SK-N-MC (cell line): Measurements from ENCODE around the gene PHF23.

Experiments used
- DNase-seq: peaks from one replicate; pipeline ENCODE4 v3.0.0-alpha.2; 2011; ENCODE audit warnings: low read depth, low spot score
- H3K27ac ChIP-seq: fragments of 200-600 bp; sonication (generic); 2 replicates; pipeline ENCODE4 v1.5.1; 2016; ENCODE audit warnings: mixed run types
- H3K36me3 ChIP-seq: fragments of 200-600 bp; sonication (generic); 2 replicates; pipeline ENCODE4 v1.6.1; 2017; ENCODE audit warnings: antibody characterized with exemption, low read length, mixed read lengths; ENCODE audit not compliant: insufficient read depth
- H3K4me3 ChIP-seq: fragments of 200-600 bp; sonication (generic); 2 replicates; pipeline ENCODE4 v1.5.1; 2016
- H3K9ac ChIP-seq: fragments of 200-600 bp; sonication (generic); 2 replicates; pipeline ENCODE4 v1.8.0; 2017; ENCODE audit warnings: mixed run types, mixed read lengths; ENCODE audit not compliant: insufficient read length
- H3K9me3 ChIP-seq: fragments of 200-600 bp; sonication (generic); 2 replicates; pipeline ENCODE4 v1.6.1; 2017; ENCODE audit warnings: low read depth, mild to moderate bottlenecking, antibody characterized with exemption, low read length, moderate library complexity, mixed read lengths
- EZH2 ChIP-seq: fragments of 200-600 bp; sonication (generic); IDR thresholded peaks from one replicate; pipeline ENCODE4 v1.6.1; 2017; ENCODE audit warnings: antibody characterized with exemption
- FOXP2 ChIP-seq: optimal IDR thresholded peaks from 2 replicates; pipeline ENCODE3; 2011; ENCODE audit warnings: mild to moderate bottlenecking, moderate library complexity; ENCODE audit not compliant: insufficient read depth; ENCODE audit errors: extremely low read length, control extremely low read depth
- POLR2AphosphoS5 ChIP-seq: IDR thresholded peaks from 2 replicates; pipeline ENCODE4 v1.6.1; 2012; ENCODE audit warnings: mild to moderate bottlenecking, low read depth, low read length, borderline replicate concordance

Gene PHF23

GRCh38 chr17:7216242-7217112 lies 22.8 kb downstream of the PHF23 start:
- TF ChIP-seq EZH2, result no peak
- no peak for TF ChIP-seq FOXP2
- Histone ChIP-seq H3K36me3 (peaks cover 6% of the 10 kb centered on the region; the same call in 1 of the 2 replicates), H3K9me3 (no peaks in the 10 kb centered on the region), H3K4me3 (peak overlapping the region; percentile 89), H3K9ac (peak overlapping the region; percentile 77), H3K27ac (peak overlapping the region; percentile 67)
- DNase-seq, result no peak

- Histone ChIP-seq H3K36me3 (no peaks in the 10 kb centered on the region), H3K4me3 (peak overlapping the region; percentile 89), H3K27ac (peak overlapping the region; percentile 79), H3K9ac (peak overlapping the region; percentile 38), H3K9me3 (no peaks in the 10 kb centered on the region)
- DNase-seq, result no peak
- TF ChIP-seq FOXP2, result no peak
- no peak for TF ChIP-seq POLR2AphosphoS5
- TF ChIP-seq EZH2, result no peak
These were observed 23.5 kb downstream of the PHF23 start for GRCh38 chr17:7215652-7216180.

- no peak for TF ChIP-seq POLR2AphosphoS5
- no peak for TF ChIP-seq FOXP2
- no peak for TF ChIP-seq EZH2
- Histone ChIP-seq H3K4me3 (peak overlapping the region; percentile 89), H3K36me3 (no peaks in the 10 kb centered on the region), H3K27ac (peak overlapping the region; percentile 79), H3K9me3 (no peaks in the 10 kb centered on the region), H3K9ac (no peak overlapping the region)
- DNase-seq, result no peak
These were observed 24.1 kb downstream of the PHF23 start for GRCh38 chr17:7215136-7215638.

GRCh38 chr17:7214300-7215135 lies 24.7 kb downstream of the PHF23 start:
- peak; percentile 70 for DNase-seq
- Histone ChIP-seq H3K27ac (peak overlapping the region; percentile 77; the same call in 1 of the 2 replicates), H3K9me3 (no peaks in the 10 kb centered on the region), H3K9ac (no peak overlapping the region), H3K4me3 (peak overlapping the region; percentile 89), H3K36me3 (no peaks in the 10 kb centered on the region)
- TF ChIP-seq FOXP2, result peak; percentile 37
- no peak for TF ChIP-seq POLR2AphosphoS5
- no peak for TF ChIP-seq EZH2

GRCh38 chr17:7213895-7214299 lies 25.4 kb downstream of the PHF23 start:
- H3K9ac ChIP-seq, result no peak overlapping the region
- peak overlapping the region; percentile 89 for H3K4me3 ChIP-seq
- H3K27ac ChIP-seq, result peak overlapping the region; percentile 77
- H3K36me3 ChIP-seq, result no peaks in the 10 kb centered on the region
- no peaks in the 10 kb centered on the region for H3K9me3 ChIP-seq
- no peak for TF ChIP-seq POLR2AphosphoS5
- no peak for TF ChIP-seq FOXP2
- no peak for TF ChIP-seq EZH2
- DNase-seq, result peak; percentile 56

- no peaks in the 10 kb centered on the region for H3K9me3 ChIP-seq
- H3K36me3 ChIP-seq, result no peaks in the 10 kb centered on the region
- H3K4me3 ChIP-seq, result no peak overlapping the region
- TF ChIP-seq POLR2AphosphoS5, result no peak
- no peak for TF ChIP-seq FOXP2
- TF ChIP-seq EZH2, result no peak
- no peak overlapping the region for H3K9ac ChIP-seq
- DNase-seq, result no peak
- no peak overlapping the region for H3K27ac ChIP-seq
These were observed 27.6 kb downstream of the PHF23 start for GRCh38 chr17:7211491-7212273.

- DNase-seq, result no peak
- no peaks in the 10 kb centered on the region for H3K9me3 ChIP-seq
- no peak overlapping the region for H3K27ac ChIP-seq
- H3K4me3 ChIP-seq, result no peak overlapping the region
- no peak overlapping the region for H3K9ac ChIP-seq
- H3K36me3 ChIP-seq, result peaks cover 1% of the 10 kb centered on the region; the same call in 1 of the 2 replicates
- TF ChIP-seq POLR2AphosphoS5, result no peak
- TF ChIP-seq FOXP2, result no peak
- no peak for TF ChIP-seq EZH2
These were observed 30.4 kb downstream of the PHF23 start for GRCh38 chr17:7208754-7209460.
